Effector memory CD8-positive, alpha-beta T cell (primary cell): ENCODE data around the gene PDGFB.
A peak's percentile ranks its signal among the peaks of the same experiment; 100 is the strongest.

ENCODE experiments used
- ATAC-seq: fragments of 150-1000 bp; cut with Tn5 transposase; replicated peaks from 2 replicates; pipeline ENCODE4 v1.10.0; 2021; ENCODE audit warnings: mild to moderate bottlenecking, moderate library complexity
- DNase-seq, 3 experiments: peaks; one replicate each; pipeline ENCODE4 v3.0.0; 2021
- H3K27ac Mint-ChIP-seq, 2 donors: one replicate each; pipeline ENCODE4 v1.8.0; 2022; ENCODE audit warnings: mild to moderate bottlenecking in 2 of 2, mixed read lengths in 2 of 2, moderate library complexity in 2 of 2
- H3K27me3 Mint-ChIP-seq, 2 donors: one replicate each; pipeline ENCODE4 v1.8.0; 2022; ENCODE audit warnings: mixed read lengths in 2 of 2
- H3K36me3 Mint-ChIP-seq: one replicate; pipeline ENCODE4 v1.8.0; 2022; ENCODE audit warnings: mild to moderate bottlenecking, moderate library complexity, mixed read lengths; ENCODE audit not compliant: insufficient read depth
- H3K4me1 Mint-ChIP-seq, 2 donors: one replicate each; pipeline ENCODE4 v1.8.0; 2022; ENCODE audit warnings: low read depth in 2 of 2, mixed read lengths in 2 of 2
- H3K4me3 Mint-ChIP-seq, 2 donors: one replicate each; pipeline ENCODE4 v1.8.0; 2022; ENCODE audit warnings: mild to moderate bottlenecking in 2 of 2, mixed read lengths in 2 of 2, moderate library complexity in 2 of 2
- H3K9me3 Mint-ChIP-seq, 2 donors: one replicate each; pipeline ENCODE4 v1.8.0; 2022; ENCODE audit warnings: mixed read lengths in 2 of 2

Gene PDGFB

DNA sequence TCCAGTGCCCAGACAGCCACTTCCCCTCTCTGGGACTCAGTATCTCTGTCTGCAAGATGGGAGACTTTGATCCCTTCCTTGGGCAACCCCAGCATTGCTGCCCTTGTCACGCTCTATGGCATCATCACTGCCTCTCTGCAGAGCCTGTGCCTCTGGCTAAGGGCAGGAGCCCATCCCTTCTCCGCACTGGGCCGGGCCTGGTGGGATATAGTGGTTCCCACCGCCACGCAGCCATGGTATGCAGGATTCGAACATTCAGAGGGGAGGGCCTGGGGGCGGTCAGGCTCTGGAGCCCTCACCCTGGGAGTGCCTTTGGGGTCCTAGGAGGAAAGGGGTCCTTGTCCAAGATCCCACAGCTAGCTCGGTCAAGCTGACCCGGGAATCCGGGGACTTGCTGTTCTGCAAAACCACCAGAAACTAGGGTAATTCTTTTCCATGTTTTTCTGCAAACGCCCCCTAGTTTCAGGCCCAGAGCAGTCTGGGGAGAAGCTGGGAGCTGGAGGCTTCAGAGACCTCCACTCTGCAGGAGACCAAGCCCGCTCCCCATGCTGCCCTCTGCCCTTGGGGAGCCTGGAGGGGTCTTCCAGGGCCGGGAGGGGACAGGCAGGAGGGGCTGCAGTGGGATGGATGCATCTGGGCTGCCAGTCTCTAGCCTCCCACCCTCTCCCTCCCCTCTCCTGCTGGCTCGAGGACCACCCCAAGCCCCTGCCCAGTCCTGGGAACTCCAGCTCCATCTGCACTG lies 67.9 kb downstream of the PDGFB start:
- Mint-ChIP-seq H3K9me3 (no peaks in the 10 kb centered on the region), H3K4me1 (peaks cover 61 to 63% of the 10 kb centered on the region in 2 donors), H3K27me3 (no peaks in the 10 kb centered on the region), H3K36me3 (peaks cover 22% of the 10 kb centered on the region), H3K4me3 (peak overlapping the region; percentile 60 to 71), H3K27ac (peak overlapping the region; percentile 96 to 98)
- DNase-seq (no peak), ATAC-seq (no peak)

DNA sequence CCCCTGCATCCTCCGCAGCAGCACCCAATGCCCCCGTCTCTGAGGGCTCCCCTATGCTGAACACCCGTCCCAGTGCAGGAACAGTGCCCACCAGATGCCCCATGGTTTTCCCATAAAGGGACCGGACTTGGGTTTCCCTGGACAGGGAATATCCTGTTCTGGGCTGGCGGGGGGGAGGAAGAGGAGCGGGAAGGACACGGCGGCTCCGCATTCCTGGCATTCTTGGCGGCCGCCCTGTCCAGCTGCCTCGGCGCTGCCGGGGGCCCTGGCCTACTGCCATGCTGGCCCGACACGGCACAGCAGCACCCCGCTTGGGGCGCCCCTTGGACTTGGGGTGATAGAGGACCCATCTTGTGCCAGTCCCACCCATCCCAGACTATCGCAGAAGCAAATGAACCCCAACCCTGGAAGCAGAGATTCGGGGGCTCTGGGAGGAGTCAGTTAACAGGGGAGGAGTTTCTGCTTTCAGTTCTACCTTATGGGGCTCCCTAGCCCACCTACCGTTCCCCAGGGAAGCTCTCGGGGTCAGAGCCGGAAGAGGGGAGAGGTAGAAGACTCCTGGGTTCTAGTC lies 68.6 kb downstream of the PDGFB start:
- H3K27ac Mint-ChIP-seq: peak overlapping the region; percentile 98 to 99
- H3K4me3 Mint-ChIP-seq: peak overlapping the region in 1 of 2 donors; percentile 76
- ATAC-seq (no peak), DNase-seq (no peak)
- peaks cover 67 to 68% of the 10 kb centered on the region in 2 donors for H3K4me1 Mint-ChIP-seq
- no peaks in the 10 kb centered on the region for H3K9me3 Mint-ChIP-seq
- H3K36me3 Mint-ChIP-seq: peaks cover 22% of the 10 kb centered on the region
- H3K27me3 Mint-ChIP-seq: no peaks in the 10 kb centered on the region

DNA sequence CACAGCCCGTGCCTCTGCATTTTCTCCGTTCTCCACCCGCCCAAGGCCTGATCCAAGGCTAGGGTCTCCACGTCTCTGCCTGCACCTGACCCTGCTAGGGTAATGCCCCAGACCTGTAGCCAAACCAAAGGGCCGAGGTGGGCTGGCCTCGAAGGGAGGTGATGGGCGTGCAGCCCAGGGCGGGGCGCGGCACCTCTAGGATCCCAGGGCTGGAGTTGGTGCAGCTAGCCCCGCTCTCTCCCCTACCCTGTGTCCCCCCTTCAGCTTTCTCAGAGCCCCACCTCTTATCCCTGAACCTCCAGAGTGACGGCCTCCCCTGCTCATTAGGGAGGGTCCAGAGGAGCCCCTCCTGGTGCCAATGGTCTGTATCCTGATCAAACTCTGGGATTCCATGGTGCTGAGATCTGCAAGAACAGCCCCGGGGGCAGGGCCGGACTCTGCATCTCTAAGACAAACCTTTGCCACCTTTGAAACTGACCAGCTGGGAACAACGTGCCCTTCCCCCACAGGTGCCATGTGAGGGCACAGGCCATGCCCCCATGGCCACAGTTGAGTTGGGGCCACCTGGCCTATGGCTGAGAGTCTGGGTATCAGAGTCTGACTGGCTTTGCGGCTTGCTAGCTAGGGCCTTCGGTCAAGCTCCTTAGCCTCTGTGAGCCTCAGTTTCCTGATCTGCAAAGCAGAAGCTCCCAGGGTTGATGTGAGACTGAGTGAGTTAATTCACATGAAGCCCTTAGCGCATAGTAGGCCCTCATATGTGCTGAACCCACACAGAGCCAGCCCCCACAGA lies 69.2 kb downstream of the PDGFB start:
- H3K4me1 Mint-ChIP-seq: peaks cover 72 to 74% of the 10 kb centered on the region in 2 donors
- H3K4me3 Mint-ChIP-seq: peak overlapping the region; percentile 76 to 80
- peak overlapping the region; percentile 98 to 99 for H3K27ac Mint-ChIP-seq
- no peak for DNase-seq
- ATAC-seq: no peak
- peaks cover 22% of the 10 kb centered on the region for H3K36me3 Mint-ChIP-seq
- no peaks in the 10 kb centered on the region for H3K27me3 Mint-ChIP-seq
- no peaks in the 10 kb centered on the region for H3K9me3 Mint-ChIP-seq

DNA sequence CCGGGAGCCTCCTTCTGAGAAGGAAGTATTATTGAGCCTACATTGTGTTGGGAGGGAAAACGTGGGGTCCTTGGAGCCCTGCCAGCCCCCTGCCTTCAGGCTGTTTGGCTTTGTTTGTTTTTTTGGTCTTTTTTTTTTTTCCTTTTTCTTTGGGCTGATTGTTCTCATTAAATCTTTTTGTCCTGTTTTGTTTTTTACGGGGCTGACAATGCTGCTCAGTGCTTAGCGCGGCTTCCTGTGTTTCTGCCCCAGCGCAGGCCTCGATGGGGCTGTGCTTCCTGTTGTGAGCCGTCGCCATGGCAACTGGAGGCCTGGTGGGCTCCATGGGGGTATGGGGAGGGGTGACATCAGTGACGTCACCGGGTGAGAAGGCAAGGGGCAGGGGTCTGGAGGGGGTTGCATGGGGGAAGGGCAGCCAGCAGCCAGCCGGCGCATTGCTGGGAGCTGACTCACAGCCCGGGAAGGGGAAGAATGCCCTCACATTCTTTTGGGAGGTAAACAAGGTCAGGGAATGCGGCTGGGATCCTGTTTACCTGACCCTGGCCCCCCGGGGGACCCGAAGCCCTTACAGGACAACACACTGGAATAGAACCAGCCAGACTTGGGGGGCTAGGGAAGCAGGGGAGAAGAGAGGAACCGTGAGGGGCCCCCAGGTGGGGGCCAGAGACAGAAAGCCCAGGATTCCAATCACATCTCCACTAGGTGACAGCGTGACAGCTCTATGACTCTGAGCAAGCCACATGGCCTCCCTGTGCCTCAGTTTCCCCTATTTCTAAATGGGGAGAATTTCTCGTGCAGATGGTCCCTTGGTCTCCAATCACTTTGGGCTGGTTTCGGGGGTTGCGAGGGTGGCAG lies 70.1 kb downstream of the PDGFB start:
- Mint-ChIP-seq H3K27ac (peak overlapping the region; percentile 98 to 99), H3K4me1 (peaks cover 72 to 75% of the 10 kb centered on the region in 2 donors), H3K36me3 (peaks cover 22% of the 10 kb centered on the region), H3K4me3 (peak overlapping the region; percentile 76 to 80), H3K9me3 (no peaks in the 10 kb centered on the region), H3K27me3 (peaks cover 5 to 7% of the 10 kb centered on the region in 2 donors)
- peak; percentile 79 to 83 (median 79) for DNase-seq
- ATAC-seq: peak; percentile 65

DNA sequence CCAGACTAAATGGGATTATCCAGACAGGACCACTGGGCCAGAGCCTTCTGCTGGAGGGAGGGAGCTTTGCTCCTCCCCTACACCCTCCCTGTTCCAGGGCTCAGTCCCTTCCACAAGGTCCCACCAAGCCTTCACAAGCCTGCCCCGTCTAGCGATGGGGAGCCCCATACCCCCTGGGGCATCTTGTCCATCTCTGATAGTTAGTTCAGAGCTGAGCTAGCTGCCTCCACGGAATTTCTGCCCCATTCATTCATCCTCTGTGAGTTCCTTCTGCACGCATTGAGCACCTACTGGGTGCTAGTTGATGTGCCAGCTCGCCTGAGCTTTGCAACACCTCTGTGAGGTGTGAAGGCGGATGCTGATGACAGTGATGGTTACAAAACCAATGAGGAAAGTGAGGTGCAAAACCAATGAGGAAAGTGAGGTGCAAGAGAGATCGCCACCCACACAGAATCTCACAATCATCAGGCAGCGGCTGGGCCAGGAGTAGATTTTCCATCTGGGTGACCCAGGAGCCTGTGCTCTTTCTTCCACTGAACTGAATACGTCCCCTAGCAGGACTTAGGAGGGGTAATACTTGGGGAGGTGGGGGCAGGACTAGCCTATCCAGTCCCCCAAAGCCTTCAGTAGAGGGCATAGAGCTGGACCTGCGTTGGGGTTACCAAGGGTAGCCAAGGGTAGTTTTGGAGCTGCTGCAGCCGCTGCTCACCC lies 70.8 kb downstream of the PDGFB start:
- Mint-ChIP-seq H3K27ac (peak overlapping the region; percentile 98 to 99), H3K36me3 (peaks cover 17% of the 10 kb centered on the region), H3K4me1 (peaks cover 64 to 68% of the 10 kb centered on the region in 2 donors), H3K4me3 (peak overlapping the region; percentile 76 to 80), H3K27me3 (peaks cover 9 to 12% of the 10 kb centered on the region in 2 donors), H3K9me3 (no peaks in the 10 kb centered on the region)
- ATAC-seq (peak; percentile 76), DNase-seq (peak; percentile 68 to 77 (median 70))
